Aorta (tissue), 5 donors: Measurements from ENCODE around the gene CHRNA3. TPM values are rescaled to one million over a fixed set of nuclear protein-coding genes. Genes with fewer than 3 reads are reported as not detected.

Experiments
- ATAC-seq: fragments of 200-7000 bp; cut with Tn5 transposase; one replicate; pipeline ENCODE4 v1.9.1; 2022; ENCODE audit warnings: moderate library complexity; ENCODE audit not compliant: low FRiP score
- DNase-seq, 2 donors: peaks; one replicate each; pipeline ENCODE4 v3.0.0-alpha.2; 2020
- H3K27ac ChIP-seq, 2 donors: one replicate each; pipeline ENCODE4 v1.5.1; 2013; ENCODE audit warnings: low read length in 2 of 2, mild to moderate bottlenecking in 2 of 2, moderate library complexity in 2 of 2, control low read depth in 1 of 2, inconsistent platforms in 1 of 2, low read depth in 1 of 2
- H3K27me3 ChIP-seq, 2 donors: one replicate each; pipeline ENCODE4 v1.6.1; 2013; ENCODE audit warnings: control low read depth in 1 of 2, low read length in 1 of 2, mild to moderate bottlenecking in 1 of 2, moderate library complexity in 1 of 2; ENCODE audit not compliant: insufficient read depth in 2 of 2, control insufficient read depth in 1 of 2
- H3K36me3 ChIP-seq, 2 donors: one replicate each; pipeline ENCODE4 v1.6.1; 2013; ENCODE audit warnings: control low read depth in 1 of 2, low read length in 1 of 2, mild to moderate bottlenecking in 1 of 2; ENCODE audit not compliant: insufficient read depth in 2 of 2, control insufficient read depth in 1 of 2
- H3K4me1 ChIP-seq, 2 donors: one replicate each; pipeline ENCODE4 v1.6.1; 2013; ENCODE audit warnings: low read length in 2 of 2, control low read depth in 1 of 2, mild to moderate bottlenecking in 1 of 2, moderate library complexity in 1 of 2; ENCODE audit not compliant: insufficient read depth in 2 of 2, control insufficient read depth in 1 of 2
- H3K4me3 ChIP-seq, 2 donors: one replicate each; pipeline ENCODE4 v1.5.1; 2013; ENCODE audit warnings: low read length in 2 of 2, control low read depth in 1 of 2, mild to moderate bottlenecking in 1 of 2
- H3K9me3 ChIP-seq: one replicate; pipeline ENCODE4 v1.6.1; 2013; ENCODE audit warnings: mild to moderate bottlenecking, low read length; ENCODE audit not compliant: control insufficient read depth
- WGBS, 2 donors: extraction: QIAGEN DNeasy Blood & Tissue Kit; methylation state at CpG; one replicate each; pipeline ENCODE4 v1.1.7; 2013; 5-methylcytosine and 5-hydroxymethylcytosine counted together
- intact Hi-C, 2 donors: fragments of 100-400 bp; cut with DNase I; formaldehyde crosslinking; loops; one replicate each; pipeline versions ENCODE4 v1.14.2 to v1.15.0; 2022
- polyA plus RNA-seq, 2 donors: library from polyadenylated mRNA; stranded (reverse); fragments of 200-250 nt; gene quantifications; one replicate each; pipeline ENCODE4 v1.2.3, GENCODE V29; 2013
- total RNA-seq, 2 donors: library from RNA; stranded (reverse); fragmentation: NEBNext Ultra II Directional; extraction: Animal tissue kit (Norgen Biotek cat#: 25700); gene quantifications; one replicate each; pipeline ENCODE4 v1.2.1, GENCODE V29; 2021
- donor health status: healthy with polysubstance abuse.
- donor health status: Bipolar disorder and iron deficiency.
- donor health status: DM: no; HTN: no; CAD: no.
- donor health status: DM: no; HTN: no; CAD: no.
- donor health status: DM: yes; HTN: yes; CAD: no.

The CHRNA3 gene
- total and polyA plus RNA-seq, 4 donors = not detected

GRCh38 chr15:78621810-78622402 is 1.1 kb upstream of the CHRNA3 start:
- 77 to 85% methylated on average over 10 of the region's 10 CpGs for WGBS, 2 donors
- Histone ChIP-seq H3K27ac (no peak overlapping the region), H3K27me3 (no peaks in the 10 kb centered on the region), H3K9me3 (no peaks in the 10 kb centered on the region), H3K36me3 (no peaks in the 10 kb centered on the region), H3K4me1 (no peaks in the 10 kb centered on the region), H3K4me3 (no peak overlapping the region)
- intact Hi-C loops = no loop called here
- no peak for DNase-seq
- no peak for ATAC-seq

- 1 to 2% methylated on average over 33 to 41 of the region's 41 CpGs for WGBS, 2 donors
- DNase-seq = no peak
- peak overlapping the region in 1 of 2 donors; percentile 2 for H3K4me3 ChIP-seq
- no peaks in the 10 kb centered on the region for H3K4me1 ChIP-seq
- no peak for ATAC-seq
- intact Hi-C loops = no loop called here
- no peaks in the 10 kb centered on the region for H3K9me3 ChIP-seq
- H3K27ac ChIP-seq = no peak overlapping the region
- no peaks in the 10 kb centered on the region for H3K27me3 ChIP-seq
- H3K36me3 ChIP-seq = no peaks in the 10 kb centered on the region
Measured at GRCh38 chr15:78620021-78620526, 722 bp downstream of the CHRNA3 start.

GRCh38 chr15:78619022-78619950 is 1.5 kb downstream of the CHRNA3 start:
- DNase-seq (no peak), ATAC-seq (no peak)
- H3K27me3 ChIP-seq = no peaks in the 10 kb centered on the region
- no peak overlapping the region for H3K4me3 ChIP-seq
- no peaks in the 10 kb centered on the region for H3K36me3 ChIP-seq
- intact Hi-C loops = loop anchor here (2.0 to 10.0 kb wide), 4 partner anchors 90 to 566 kb away; no protein-coding TSS in a partner anchor
- no peak overlapping the region for H3K27ac ChIP-seq
- 43 to 58% methylated on average over 20 of the region's 20 CpGs for WGBS, 2 donors
- no peaks in the 10 kb centered on the region for H3K9me3 ChIP-seq
- no peaks in the 10 kb centered on the region for H3K4me1 ChIP-seq

GRCh38 chr15:78618490-78618934 is 2.3 kb downstream of the CHRNA3 start:
- Histone ChIP-seq H3K36me3 (no peaks in the 10 kb centered on the region), H3K4me3 (no peak overlapping the region), H3K27ac (no peak overlapping the region), H3K9me3 (no peaks in the 10 kb centered on the region), H3K4me1 (no peaks in the 10 kb centered on the region), H3K27me3 (no peaks in the 10 kb centered on the region)
- intact Hi-C loops = loop anchor here (1.0 to 10.0 kb wide), 5 partner anchors 90 to 566 kb away; no protein-coding TSS in a partner anchor
- peak; percentile 75 for ATAC-seq
- 13 to 24% methylated on average over 8 of the region's 8 CpGs for WGBS, 2 donors
- peak; percentile 89 to 92 for DNase-seq

GRCh38 chr15:78618064-78618463 is 2.7 kb downstream of the CHRNA3 start:
- WGBS, 2 donors = 84 to 86% methylated on average over 8 of the region's 8 CpGs
- ATAC-seq = no peak
- Histone ChIP-seq H3K36me3 (no peaks in the 10 kb centered on the region), H3K9me3 (no peaks in the 10 kb centered on the region), H3K27ac (no peak overlapping the region), H3K4me3 (no peak overlapping the region), H3K4me1 (no peaks in the 10 kb centered on the region), H3K27me3 (no peaks in the 10 kb centered on the region)
- no peak for DNase-seq
- intact Hi-C loops = loop anchor here (1.0 to 10.0 kb wide), 5 partner anchors 91 to 567 kb away; no protein-coding TSS in a partner anchor

GRCh38 chr15:78617516-78617915 is 3.3 kb downstream of the CHRNA3 start:
- H3K9me3 ChIP-seq = no peaks in the 10 kb centered on the region
- no peaks in the 10 kb centered on the region for H3K36me3 ChIP-seq
- intact Hi-C loops = loop anchor here (5.0 to 10.0 kb wide), 3 partner anchors 135 to 567 kb away; no protein-coding TSS in a partner anchor
- 82 to 84% methylated on average over 5 of the region's 5 CpGs for WGBS, 2 donors
- H3K27me3 ChIP-seq = no peaks in the 10 kb centered on the region
- ATAC-seq (no peak), DNase-seq (no peak)
- H3K27ac ChIP-seq = no peak overlapping the region
- H3K4me3 ChIP-seq = no peak overlapping the region
- H3K4me1 ChIP-seq = no peaks in the 10 kb centered on the region

- WGBS, 2 donors = 73 to 78% methylated on average over 7 of the region's 7 CpGs
- Histone ChIP-seq H3K4me1 (no peaks in the 10 kb centered on the region), H3K36me3 (no peaks in the 10 kb centered on the region), H3K27me3 (no peaks in the 10 kb centered on the region), H3K9me3 (no peaks in the 10 kb centered on the region), H3K27ac (no peak overlapping the region), H3K4me3 (no peak overlapping the region)
- DNase-seq (no peak), ATAC-seq (no peak)
- intact Hi-C loops = loop anchor here (5.0 to 10.0 kb wide), 3 partner anchors 135 to 568 kb away; no protein-coding TSS in a partner anchor
Measured at GRCh38 chr15:78617076-78617475, 3.7 kb downstream of the CHRNA3 start.

GRCh38 chr15:78616506-78616905 is 4.3 kb downstream of the CHRNA3 start:
- DNase-seq = no peak

More at GRCh38 chr15:78616506-78616905, 4.3 kb downstream of the CHRNA3 start:
- no peaks in the 10 kb centered on the region for H3K4me1 ChIP-seq
- no peaks in the 10 kb centered on the region for H3K27me3 ChIP-seq
- intact Hi-C loops = loop anchor here (5.0 to 10.0 kb wide), 3 partner anchors 136 to 568 kb away; no protein-coding TSS in a partner anchor
- 86 to 97% methylated on average over 2 of the region's 2 CpGs for WGBS, 2 donors
- no peak overlapping the region for H3K27ac ChIP-seq
- H3K36me3 ChIP-seq = no peaks in the 10 kb centered on the region
- H3K4me3 ChIP-seq = no peak overlapping the region
- H3K9me3 ChIP-seq = no peaks in the 10 kb centered on the region
- no peak for ATAC-seq
